ENCODE data around the gene CAVIN1. TPM values are rescaled to one million over a fixed set of nuclear protein-coding genes. Genes with fewer than 3 reads are reported as not detected.

CAVIN1 gene
- total RNA-seq, 2 donors from 2014 or later: 0.51 to 3.1 TPM

DNA sequence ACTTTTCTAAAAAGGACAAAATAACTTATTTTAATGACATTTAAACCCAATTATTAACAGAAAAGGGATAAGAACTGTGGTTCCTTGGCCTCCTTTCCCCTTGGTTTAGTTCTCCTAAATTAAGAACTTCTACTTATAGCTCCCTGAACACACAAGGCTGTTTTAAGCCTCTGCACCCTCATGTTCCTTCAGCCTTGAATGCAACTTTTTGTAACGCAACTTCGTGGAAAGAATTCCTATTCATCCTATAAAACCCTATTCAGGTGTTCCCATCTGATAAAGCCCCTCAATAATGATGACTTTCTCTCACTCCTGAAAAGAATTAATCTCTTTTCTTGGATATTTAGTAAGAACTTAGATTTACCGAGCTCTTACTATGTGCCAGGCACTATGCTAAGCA, 41.2 kb downstream of the CAVIN1 start:
- no peaks in the 10 kb centered on the region for H3K36me3 Mint-ChIP-seq (ENCODE audit: low read depth)
- Histone ChIP-seq H3K27ac (ENCODE audit: low read depth, low read length) (no peak overlapping the region), H3K4me1 (ENCODE audit: control insufficient read depth, insufficient read depth, low read length) (no peaks in the 10 kb centered on the region), H3K9me3 (ENCODE audit: control insufficient read depth, low read length) (no peaks in the 10 kb centered on the region), H3K27me3 (ENCODE audit: control insufficient read depth, insufficient read depth, low read length, poor library complexity, severe bottlenecking) (peaks cover 82% of the 10 kb centered on the region), H3K9ac (ENCODE audit: extremely low read depth, low read length, poor library complexity, severe bottlenecking) (no peak overlapping the region), H3K36me3 (ENCODE audit: control insufficient read depth, insufficient read depth, low read length) (no peaks in the 10 kb centered on the region), H3K4me3 (ENCODE audit: low read length) (no peak overlapping the region)
- peaks cover 57% of the 10 kb centered on the region for H3K27me3 Mint-ChIP-seq (ENCODE audit: insufficient read depth)
- H3K27ac Mint-ChIP-seq: no peak overlapping the region
- H3K4me1 Mint-ChIP-seq: peaks cover 20% of the 10 kb centered on the region
- no peak for DNase-seq
- no peak overlapping the region for H3K4me3 Mint-ChIP-seq
- 67 to 75% methylated on average over 3 of the region's 3 CpGs for WGBS, 2 experiments (ENCODE audit: insufficient coverage in 1 of 2, insufficient read length in 1 of 2)
- no peaks in the 10 kb centered on the region for H3K9me3 Mint-ChIP-seq
- TF ChIP-seq, protein P1, sequence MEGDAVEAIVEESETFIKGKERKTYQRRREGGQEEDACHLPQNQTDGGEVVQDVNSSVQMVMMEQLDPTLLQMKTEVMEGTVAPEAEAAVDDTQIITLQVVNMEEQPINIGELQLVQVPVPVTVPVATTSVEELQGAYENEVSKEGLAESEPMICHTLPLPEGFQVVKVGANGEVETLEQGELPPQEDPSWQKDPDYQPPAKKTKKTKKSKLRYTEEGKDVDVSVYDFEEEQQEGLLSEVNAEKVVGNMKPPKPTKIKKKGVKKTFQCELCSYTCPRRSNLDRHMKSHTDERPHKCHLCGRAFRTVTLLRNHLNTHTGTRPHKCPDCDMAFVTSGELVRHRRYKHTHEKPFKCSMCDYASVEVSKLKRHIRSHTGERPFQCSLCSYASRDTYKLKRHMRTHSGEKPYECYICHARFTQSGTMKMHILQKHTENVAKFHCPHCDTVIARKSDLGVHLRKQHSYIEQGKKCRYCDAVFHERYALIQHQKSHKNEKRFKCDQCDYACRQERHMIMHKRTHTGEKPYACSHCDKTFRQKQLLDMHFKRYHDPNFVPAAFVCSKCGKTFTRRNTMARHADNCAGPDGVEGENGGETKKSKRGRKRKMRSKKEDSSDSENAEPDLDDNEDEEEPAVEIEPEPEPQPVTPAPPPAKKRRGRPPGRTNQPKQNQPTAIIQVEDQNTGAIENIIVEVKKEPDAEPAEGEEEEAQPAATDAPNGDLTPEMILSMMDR (conservative IDR thresholded peaks at IDR 0.05): no peak

DNA sequence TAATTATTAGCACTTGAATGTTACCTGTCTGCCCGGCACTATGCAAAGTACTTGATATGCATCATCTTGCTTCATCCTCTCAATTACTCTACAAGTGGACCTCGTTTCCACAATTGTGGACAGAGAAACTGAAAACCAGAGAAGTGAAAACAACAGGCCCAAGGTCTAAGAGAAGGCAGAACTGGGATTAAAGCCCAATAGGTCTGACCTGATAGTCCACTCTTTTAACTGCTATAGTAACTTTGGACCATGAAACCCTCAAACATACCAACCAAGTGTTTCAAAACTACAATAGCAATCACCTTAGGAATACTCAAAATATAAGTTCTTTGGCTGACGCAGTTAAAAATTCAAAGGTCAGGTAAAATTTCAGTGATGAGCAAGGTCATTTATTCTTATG, 42.1 kb downstream of the CAVIN1 start:
- H3K4me1 ChIP-seq (ENCODE audit: control insufficient read depth, insufficient read depth, low read length): no peaks in the 10 kb centered on the region
- no peaks in the 10 kb centered on the region for H3K9me3 ChIP-seq (ENCODE audit: control insufficient read depth, low read length)
- H3K4me3 ChIP-seq (ENCODE audit: low read length): no peak overlapping the region
- Mint-ChIP-seq H3K27me3 (ENCODE audit: insufficient read depth) (peaks cover 52% of the 10 kb centered on the region), H3K27ac (no peak overlapping the region), H3K4me3 (no peak overlapping the region), H3K4me1 (peaks cover 20% of the 10 kb centered on the region), H3K9me3 (no peaks in the 10 kb centered on the region), H3K36me3 (ENCODE audit: low read depth) (no peaks in the 10 kb centered on the region)
- H3K27me3 ChIP-seq (ENCODE audit: control insufficient read depth, insufficient read depth, low read length, poor library complexity, severe bottlenecking): peaks cover 73% of the 10 kb centered on the region
- 92 to 97% methylated on average over 2 to 3 of the region's 3 CpGs for WGBS, 2 experiments (ENCODE audit: insufficient coverage in 1 of 2, insufficient read length in 1 of 2)
- no peak overlapping the region for H3K9ac ChIP-seq (ENCODE audit: extremely low read depth, low read length, poor library complexity, severe bottlenecking)
- H3K36me3 ChIP-seq (ENCODE audit: control insufficient read depth, insufficient read depth, low read length): no peaks in the 10 kb centered on the region
- TF ChIP-seq, protein P1 (conservative IDR thresholded peaks at IDR 0.05): no peak
- no peak overlapping the region for H3K27ac ChIP-seq (ENCODE audit: low read depth, low read length)
- DNase-seq: no peak

DNA sequence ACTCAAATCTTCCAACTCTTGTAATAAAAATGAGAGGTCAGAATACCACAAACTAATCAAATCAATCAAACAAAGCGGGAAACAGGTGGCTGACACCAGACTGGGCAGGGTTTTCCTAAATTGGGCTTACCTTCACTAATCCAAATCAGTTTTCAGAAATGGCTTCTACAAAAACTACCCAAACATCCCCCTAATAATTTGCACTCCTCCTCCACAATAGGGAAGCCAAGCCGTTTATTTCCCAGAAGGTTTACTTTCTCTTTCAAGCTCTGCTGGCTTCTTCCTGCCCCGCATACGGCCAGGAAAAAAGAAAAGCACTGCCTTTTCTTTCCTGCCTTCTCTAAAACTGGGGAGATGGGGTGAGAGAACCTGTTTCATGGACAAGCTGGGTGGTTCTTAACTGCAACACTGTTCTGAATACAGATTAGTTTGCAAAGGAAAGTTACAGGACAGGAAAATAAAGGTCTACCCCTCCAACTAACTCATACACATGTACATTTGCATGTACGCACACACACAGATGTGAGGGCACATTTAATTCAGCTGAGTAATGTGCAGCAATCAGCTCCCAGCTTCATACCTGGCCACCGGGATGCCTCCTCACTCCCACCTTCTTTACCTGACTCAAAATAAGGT, 44.0 kb downstream of the CAVIN1 start:
- H3K27ac ChIP-seq (ENCODE audit: low read depth, low read length): no peak overlapping the region
- H3K4me1 Mint-ChIP-seq: peaks cover 29% of the 10 kb centered on the region
- DNase-seq: no peak

More for the DNA sequence above, 44.0 kb downstream of the CAVIN1 start:
- Mint-ChIP-seq H3K27me3 (ENCODE audit: insufficient read depth) (peaks cover 51% of the 10 kb centered on the region), H3K4me3 (no peak overlapping the region), H3K9me3 (no peaks in the 10 kb centered on the region), H3K27ac (peak overlapping the region; percentile 58), H3K36me3 (ENCODE audit: low read depth) (no peaks in the 10 kb centered on the region)
- Histone ChIP-seq H3K4me3 (ENCODE audit: low read length) (no peak overlapping the region), H3K27me3 (ENCODE audit: control insufficient read depth, insufficient read depth, low read length, poor library complexity, severe bottlenecking) (peaks cover 65% of the 10 kb centered on the region), H3K36me3 (ENCODE audit: control insufficient read depth, insufficient read depth, low read length) (no peaks in the 10 kb centered on the region), H3K4me1 (ENCODE audit: control insufficient read depth, insufficient read depth, low read length) (no peaks in the 10 kb centered on the region), H3K9ac (ENCODE audit: extremely low read depth, low read length, poor library complexity, severe bottlenecking) (no peak overlapping the region), H3K9me3 (ENCODE audit: control insufficient read depth, low read length) (no peaks in the 10 kb centered on the region)
- WGBS, 2 experiments (ENCODE audit: insufficient coverage in 1 of 2, insufficient read length in 1 of 2): 61 to 78% methylated on average over 5 to 6 of the region's 6 CpGs
- TF ChIP-seq, protein P1 (conservative IDR thresholded peaks at IDR 0.05): no peak

Data from endodermal cell (in vitro differentiated cells).